GM18909 (cell line): ENCODE measurements around the gene BCL2.

Source experiments
- ATAC-seq: cut with Tn5 transposase; IDR thresholded peaks from one replicate; pipeline ENCODE4 v1.9.1; 2021; ENCODE audit warnings: mild to moderate bottlenecking; ENCODE audit not compliant: unreplicated experiment, poor library complexity

The BCL2 gene

GRCh38 chr18:63131106-63131958 lies 188.2 kb downstream of the BCL2 start:
- ATAC-seq, result no peak

- ATAC-seq, result no peak
Measured at GRCh38 chr18:63130176-63130575, 189.4 kb downstream of the BCL2 start.

GRCh38 chr18:63128237-63128974 lies 191.2 kb downstream of the BCL2 start:
- no peak for ATAC-seq

GRCh38 chr18:63126134-63127069 lies 193.2 kb downstream of the BCL2 start:
- no peak for ATAC-seq

GRCh38 chr18:63120620-63121019 lies 198.9 kb downstream of the BCL2 start:
- ATAC-seq, result no peak

- ATAC-seq, result peak; percentile 55
Measured at GRCh38 chr18:63119647-63120046, 199.9 kb downstream of the BCL2 start.

- ATAC-seq, result no peak
Measured at GRCh38 chr18:63113899-63114565, 205.5 kb downstream of the BCL2 start.

- ATAC-seq, result no peak
Measured at GRCh38 chr18:63112706-63113105, 206.9 kb downstream of the BCL2 start.

GRCh38 chr18:63111671-63112402 lies 207.7 kb downstream of the BCL2 start:
- ATAC-seq, result peak; percentile 70

DNA sequence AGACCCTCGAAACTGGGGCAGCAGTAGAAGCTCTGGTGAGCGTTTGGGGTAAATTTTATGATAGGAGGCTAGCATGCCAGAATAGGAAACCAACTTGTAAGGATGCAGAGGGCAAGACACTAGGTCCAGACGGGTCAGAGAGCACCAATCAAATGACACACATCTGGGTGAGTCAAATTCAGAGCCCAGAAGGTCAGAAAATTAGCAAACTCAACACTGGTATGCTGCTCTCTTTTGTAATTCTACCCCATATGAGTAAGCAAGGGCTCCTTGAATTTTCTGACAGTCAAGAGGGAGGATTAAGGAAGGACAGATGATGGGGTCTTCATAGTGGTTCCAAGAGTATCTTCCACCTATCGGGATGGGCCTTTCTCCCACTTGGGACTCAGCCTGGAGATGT lies 209.8 kb downstream of the BCL2 start:
- ATAC-seq, result no peak

GRCh38 chr18:63109022-63109421 lies 210.5 kb downstream of the BCL2 start:
- ATAC-seq, result no peak

GRCh38 chr18:63107931-63108330 lies 211.6 kb downstream of the BCL2 start:
- no peak for ATAC-seq

- ATAC-seq, result peak; percentile 43
Measured at GRCh38 chr18:63107171-63107845, 212.3 kb downstream of the BCL2 start.

DNA sequence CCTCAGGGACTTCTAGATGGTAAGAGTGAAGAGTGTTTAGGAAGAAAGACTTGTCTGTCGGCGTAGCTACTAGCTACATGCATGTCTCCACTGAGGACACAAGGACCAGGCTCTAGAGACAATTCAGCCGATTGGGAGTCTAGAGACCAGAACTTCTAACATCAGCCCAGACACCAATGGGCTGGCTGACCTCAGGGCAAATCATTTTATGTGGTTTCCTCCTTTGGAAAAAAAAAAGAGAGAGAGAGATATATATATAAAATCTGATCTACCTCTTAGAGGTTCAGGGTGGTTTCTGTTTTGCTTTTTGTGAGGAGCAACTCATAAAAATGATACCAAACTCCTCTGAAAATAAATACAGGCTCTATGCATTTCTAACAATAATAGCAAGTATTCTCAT lies 212.8 kb downstream of the BCL2 start:
- peak; percentile 38 for ATAC-seq

DNA sequence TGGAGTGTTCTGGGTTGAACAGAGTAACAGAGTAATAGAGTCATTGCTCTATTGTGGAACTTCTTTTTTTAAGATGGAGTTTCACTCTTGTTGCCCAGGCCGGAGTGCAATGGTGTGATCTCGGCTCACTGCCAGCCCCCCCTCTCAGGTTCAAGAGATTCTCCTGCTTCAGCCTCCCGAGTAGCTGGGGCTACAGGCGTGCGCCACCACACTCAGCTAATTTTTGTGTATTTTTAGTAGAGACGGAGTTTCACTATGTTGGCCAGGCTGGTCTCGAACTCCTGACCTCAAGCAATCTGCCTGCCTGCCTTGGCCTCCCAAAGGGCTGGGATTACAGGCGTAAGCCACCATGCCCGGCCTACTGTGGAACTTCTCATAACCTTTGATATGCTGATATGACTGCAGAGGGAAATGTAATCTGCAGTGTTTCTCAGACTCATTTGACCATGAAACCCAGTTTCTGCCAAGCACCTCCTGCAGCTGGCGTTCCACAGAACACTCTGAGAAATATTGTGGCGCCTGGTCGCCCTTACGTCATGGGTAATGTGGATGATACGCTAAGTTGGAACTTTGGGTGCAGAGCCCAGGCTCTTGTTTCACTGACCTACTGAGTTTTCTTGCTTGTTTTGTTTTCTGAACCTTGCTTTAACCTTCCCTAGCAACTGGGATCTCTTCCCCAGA lies 213.8 kb downstream of the BCL2 start:
- peak; percentile 75 for ATAC-seq

GRCh38 chr18:63104868-63105267 lies 214.7 kb downstream of the BCL2 start:
- no peak for ATAC-seq

- ATAC-seq, result no peak
Measured at GRCh38 chr18:63102941-63103744, 216.4 kb downstream of the BCL2 start.
